Lung (tissue), 12 donors: ENCODE measurements around the gene NUDT9. TPM values are rescaled to one million over a fixed set of nuclear protein-coding genes. Genes with fewer than 3 reads are reported as not detected.

Source experiments
- ATAC-seq: fragments of 200-7000 bp; cut with Tn5 transposase; one replicate; pipeline ENCODE4 v1.9.1; 2020; ENCODE audit warnings: moderate number of reproducible peaks; ENCODE audit not compliant: insufficient read depth, low FRiP score
- DNase-seq, 3 donors: peaks; one replicate each; pipeline ENCODE4 v3.0.0-alpha.2; 2013 to 2017
- H3K27ac ChIP-seq, 2 donors: one replicate each; pipeline ENCODE4 v1.5.1; 2013; ENCODE audit warnings: mild to moderate bottlenecking in 2 of 2, moderate library complexity in 2 of 2, control low read depth in 1 of 2, inconsistent platforms in 1 of 2, low read depth in 1 of 2, low read length in 1 of 2
- H3K27me3 ChIP-seq, 3 donors: one replicate each; pipeline ENCODE4 v1.5.1; 2013; ENCODE audit warnings: low read length in 2 of 3; ENCODE audit not compliant: control insufficient read depth in 3 of 3, insufficient read depth in 3 of 3
- H3K36me3 ChIP-seq, 4 donors: one replicate each; pipeline ENCODE4 v1.5.1; 2013; ENCODE audit warnings: low read length in 4 of 4, mild to moderate bottlenecking in 1 of 4, moderate library complexity in 1 of 4; ENCODE audit not compliant: control insufficient read depth in 4 of 4, insufficient read depth in 4 of 4
- H3K4me1 ChIP-seq, 5 donors: one replicate each; pipeline ENCODE4 v1.5.1; 2013; ENCODE audit warnings: low read length in 5 of 5, mild to moderate bottlenecking in 2 of 5, moderate library complexity in 1 of 5; ENCODE audit not compliant: control insufficient read depth in 5 of 5, insufficient read depth in 5 of 5
- H3K4me3 ChIP-seq: one replicate; pipeline ENCODE4 v1.5.1; 2013; ENCODE audit warnings: mild to moderate bottlenecking, control low read depth, moderate library complexity
- H3K9ac ChIP-seq, 2 donors: one replicate each; pipeline ENCODE4 v1.5.1; 2013; ENCODE audit warnings: low read length in 2 of 2, control low read depth in 1 of 2; ENCODE audit not compliant: insufficient read depth in 1 of 2
- H3K9me3 ChIP-seq, 4 donors: one replicate each; pipeline ENCODE4 v1.5.1; 2013; ENCODE audit warnings: low read length in 3 of 4, mild to moderate bottlenecking in 1 of 4, moderate library complexity in 1 of 4; ENCODE audit not compliant: control insufficient read depth in 4 of 4, insufficient read depth in 3 of 4
- WGBS, 2 donors: extraction: QIAGEN DNeasy Blood & Tissue Kit; methylation state at CpG; one replicate each; pipeline ENCODE4 v1.1.7; 2013; 5-methylcytosine and 5-hydroxymethylcytosine counted together
- polyA plus RNA-seq, 2 donors: library from polyadenylated mRNA; stranded (reverse); fragments of 200-250 nt; gene quantifications; one replicate each; pipeline ENCODE4 v1.2.1, GENCODE V29; 2013
- total RNA-seq, 2 donors: library from RNA; depleted of rRNA in 1 of 2; stranded (reverse); fragments of >200 nt in 1 of 2; gene quantifications; one replicate each; pipeline ENCODE4 v1.2.1, GENCODE V29; 2014 to 2021
- TF ChIP-seq, protein P1 (sequence below): IDR thresholded peaks from 2 replicates; pipeline ENCODE4 v1.5.1; 2012; ENCODE audit warnings: mild to moderate bottlenecking; ENCODE audit errors: control extremely low read depth, extremely low read depth
- donor health status: control.
- donor health status: control.
- donor health status: Bipolar disorder and iron deficiency.
- donor health status: healthy.
- donor health status: DM: yes; HTN: yes; CAD: no.

Gene NUDT9
- total and polyA plus RNA-seq, 4 donors, result 20.1 to 72.8 (median 32.6) TPM

DNA sequence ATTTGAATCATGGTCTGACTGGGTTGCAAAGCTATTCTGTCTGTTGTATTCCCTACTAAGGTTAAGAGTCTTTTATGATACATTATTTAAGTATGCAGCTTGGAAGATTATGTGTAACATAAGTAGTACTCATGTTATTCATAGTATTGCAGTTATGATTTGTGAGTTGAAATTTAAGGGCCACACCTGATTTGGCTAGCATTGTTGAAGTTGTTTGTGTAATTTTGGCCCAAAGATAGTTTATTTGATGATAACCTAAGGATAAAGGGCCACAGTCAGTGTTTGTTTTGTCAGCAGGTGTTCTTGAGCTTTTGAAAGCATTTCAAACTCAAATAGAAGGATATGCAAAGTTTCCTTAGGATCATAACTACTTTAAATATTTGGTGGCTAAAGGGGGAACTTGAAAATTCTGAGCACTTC is 38.9 kb downstream of the NUDT9 start:
- H3K9ac ChIP-seq, result no peak overlapping the region
- peak in 2 of 3 donors; percentile 6 to 15 for DNase-seq
- peak; percentile 61 for ATAC-seq

DNA sequence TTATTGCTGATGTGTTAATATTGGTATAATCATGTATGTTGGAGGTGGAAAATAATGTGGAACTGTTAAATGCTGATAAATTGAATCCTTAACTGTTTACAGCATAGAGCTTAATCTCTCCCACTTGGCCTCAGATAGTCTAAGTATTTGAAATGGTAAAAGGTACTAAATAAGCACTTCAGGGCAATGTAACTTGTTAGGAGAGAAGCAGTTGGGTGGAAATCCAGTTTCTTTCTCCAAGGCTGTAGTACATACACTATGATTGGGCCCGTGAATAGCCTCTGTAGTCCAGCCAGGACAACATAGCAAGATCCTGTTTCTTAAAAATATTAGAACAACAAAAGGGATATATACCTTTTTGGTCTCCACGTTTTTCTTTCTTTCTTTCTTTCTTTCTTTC is 39.7 kb downstream of the NUDT9 start:
- H3K9me3 ChIP-seq, result no peaks in the 10 kb centered on the region
- H3K27ac ChIP-seq, result no peak overlapping the region
- TF ChIP-seq, protein P1, sequence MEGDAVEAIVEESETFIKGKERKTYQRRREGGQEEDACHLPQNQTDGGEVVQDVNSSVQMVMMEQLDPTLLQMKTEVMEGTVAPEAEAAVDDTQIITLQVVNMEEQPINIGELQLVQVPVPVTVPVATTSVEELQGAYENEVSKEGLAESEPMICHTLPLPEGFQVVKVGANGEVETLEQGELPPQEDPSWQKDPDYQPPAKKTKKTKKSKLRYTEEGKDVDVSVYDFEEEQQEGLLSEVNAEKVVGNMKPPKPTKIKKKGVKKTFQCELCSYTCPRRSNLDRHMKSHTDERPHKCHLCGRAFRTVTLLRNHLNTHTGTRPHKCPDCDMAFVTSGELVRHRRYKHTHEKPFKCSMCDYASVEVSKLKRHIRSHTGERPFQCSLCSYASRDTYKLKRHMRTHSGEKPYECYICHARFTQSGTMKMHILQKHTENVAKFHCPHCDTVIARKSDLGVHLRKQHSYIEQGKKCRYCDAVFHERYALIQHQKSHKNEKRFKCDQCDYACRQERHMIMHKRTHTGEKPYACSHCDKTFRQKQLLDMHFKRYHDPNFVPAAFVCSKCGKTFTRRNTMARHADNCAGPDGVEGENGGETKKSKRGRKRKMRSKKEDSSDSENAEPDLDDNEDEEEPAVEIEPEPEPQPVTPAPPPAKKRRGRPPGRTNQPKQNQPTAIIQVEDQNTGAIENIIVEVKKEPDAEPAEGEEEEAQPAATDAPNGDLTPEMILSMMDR, result no peak
- no peaks in the 10 kb centered on the region for H3K27me3 ChIP-seq
- no peak overlapping the region for H3K4me3 ChIP-seq
- no peak overlapping the region for H3K9ac ChIP-seq
- DNase-seq (no peak), ATAC-seq (no peak)
- H3K4me1 ChIP-seq, result peaks cover 0 to 4% (median 0%) of the 10 kb centered on the region in 5 donors
- 75 to 88% methylated on average over 2 of the region's 2 CpGs for WGBS, 2 donors
- H3K36me3 ChIP-seq, result peaks cover 0 to 10% (median 5%) of the 10 kb centered on the region in 4 donors

More for the DNA sequence above, 38.9 kb downstream of the NUDT9 start:
- TF ChIP-seq, protein P1, result no peak
- Histone ChIP-seq H3K9me3 (no peaks in the 10 kb centered on the region), H3K36me3 (peaks cover 0 to 10% (median 5%) of the 10 kb centered on the region in 4 donors), H3K27ac (no peak overlapping the region), H3K4me1 (peaks cover 0 to 4% (median 0%) of the 10 kb centered on the region in 5 donors), H3K27me3 (no peaks in the 10 kb centered on the region), H3K4me3 (no peak overlapping the region)

DNA sequence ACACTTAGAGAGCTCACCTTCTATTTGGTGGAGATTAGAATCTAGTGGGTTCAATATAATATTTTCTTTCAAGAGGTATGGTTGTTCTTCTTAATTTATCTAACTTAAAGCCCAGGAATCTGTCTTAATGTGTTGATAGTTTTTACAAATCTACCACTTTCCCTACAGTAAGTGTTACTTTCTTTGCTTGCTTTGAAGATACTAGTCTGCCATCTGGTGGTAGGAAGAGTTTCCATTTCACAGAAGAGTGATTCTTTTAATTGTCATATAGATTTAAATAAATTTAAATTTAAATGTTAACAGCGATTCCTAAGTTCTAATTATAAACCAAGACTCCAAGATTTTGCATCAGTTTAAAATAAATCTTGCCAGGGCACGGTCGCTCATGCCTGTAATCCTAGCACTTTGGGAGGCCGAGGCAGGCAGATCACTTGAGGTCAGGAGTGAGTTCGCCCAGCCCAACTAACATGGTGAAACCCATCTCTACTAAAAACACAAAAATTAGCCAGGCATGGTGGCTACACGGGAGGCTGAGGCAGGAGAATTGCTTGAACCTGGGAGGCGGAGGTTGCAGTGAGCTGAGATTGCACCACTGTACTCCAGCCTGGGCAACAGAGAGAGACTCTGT is 43.5 kb downstream of the NUDT9 start:
- Histone ChIP-seq H3K4me3 (no peak overlapping the region), H3K36me3 (peaks cover 0 to 4% (median under 1%) of the 10 kb centered on the region in 4 donors), H3K4me1 (peaks cover 0 to 4% (median 0%) of the 10 kb centered on the region in 5 donors), H3K27me3 (no peaks in the 10 kb centered on the region), H3K27ac (no peak overlapping the region), H3K9me3 (no peaks in the 10 kb centered on the region), H3K9ac (no peak overlapping the region)
- DNase-seq, result peak in 2 of 3 donors; percentile 60 to 71
- TF ChIP-seq, protein P1, result peak; percentile 36
- 49 to 65% methylated on average over 7 of the region's 7 CpGs for WGBS, 2 donors
- ATAC-seq, result no peak
